Mucosa of stomach (tissue), 1 donor: ENCODE results near the gene VGLL4.
"Not testable (repeated sequence)": the region's sequence is repeated elsewhere in the genome, so short reads cannot be mapped to it uniquely, and the experiment has no call there.

Experiments used
- H3K27me3 ChIP-seq: one replicate; pipeline ENCODE4 v1.7.0; 2013; ENCODE audit warnings: mild to moderate bottlenecking, low read length; ENCODE audit not compliant: control insufficient read depth, insufficient read depth
- H3K36me3 ChIP-seq: one replicate; pipeline ENCODE4 v1.7.0; 2013; ENCODE audit warnings: low read length; ENCODE audit not compliant: control insufficient read depth, insufficient read depth
- H3K4me1 ChIP-seq: one replicate; pipeline ENCODE4 v1.7.0; 2013; ENCODE audit warnings: mild to moderate bottlenecking, low read length; ENCODE audit not compliant: control insufficient read depth, insufficient read depth
- H3K4me3 ChIP-seq: one replicate; pipeline ENCODE4 v1.7.0; 2013; ENCODE audit warnings: low read length
- H3K9ac ChIP-seq: one replicate; pipeline ENCODE4 v1.7.0; 2013; ENCODE audit warnings: mild to moderate bottlenecking, low read length, moderate library complexity
- H3K9me3 ChIP-seq: one replicate; pipeline ENCODE4 v1.7.0; 2013; ENCODE audit warnings: mild to moderate bottlenecking, low read length, moderate library complexity; ENCODE audit not compliant: control insufficient read depth
- donor health status: Pancreatic carcinoma.

VGLL4 gene

DNA sequence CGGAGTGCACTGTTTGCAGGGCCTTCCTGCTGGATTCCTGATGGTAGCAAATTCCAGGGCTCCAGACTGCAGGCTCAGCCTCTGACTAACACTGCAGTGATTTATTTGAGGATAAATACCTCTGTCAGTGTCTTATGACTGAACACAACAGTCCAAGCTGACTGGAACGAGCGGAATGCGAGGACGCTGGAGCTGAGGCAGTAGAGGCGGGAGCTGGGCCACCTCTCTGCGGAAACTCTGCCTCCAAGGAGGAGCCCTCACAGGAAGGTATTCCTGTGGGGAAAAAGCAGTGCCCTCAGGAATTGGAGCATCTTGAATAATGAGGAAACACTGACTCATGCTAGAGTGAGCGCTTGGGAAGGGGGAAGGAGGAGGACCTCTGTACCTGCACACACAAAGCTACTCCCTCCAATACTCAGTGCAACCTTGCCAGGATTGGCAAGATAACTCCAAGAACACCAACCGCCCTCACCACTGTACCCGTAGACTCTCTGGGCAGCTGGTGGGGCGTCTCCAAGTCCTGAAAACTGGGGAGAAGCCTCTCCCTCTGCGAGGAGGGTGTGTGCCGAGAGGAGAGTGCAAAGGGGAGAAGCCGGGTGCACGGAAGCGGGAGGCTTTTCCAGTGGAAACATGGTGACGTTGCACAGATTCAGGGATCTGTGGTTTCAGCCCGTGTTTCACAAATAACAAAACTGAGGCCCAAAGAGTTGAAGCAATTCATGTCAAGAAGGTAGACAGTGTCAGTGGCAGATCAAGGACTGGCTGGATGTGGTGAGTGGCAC lies 43.0 kb downstream of the VGLL4 start:
- Histone ChIP-seq H3K4me3 (no peak overlapping the region), H3K27me3 (no peaks in the 10 kb centered on the region), H3K9ac (no peak overlapping the region), H3K9me3 (no peaks in the 10 kb centered on the region), H3K36me3 (no peaks in the 10 kb centered on the region), H3K4me1 (peaks cover 21% of the 10 kb centered on the region)

DNA sequence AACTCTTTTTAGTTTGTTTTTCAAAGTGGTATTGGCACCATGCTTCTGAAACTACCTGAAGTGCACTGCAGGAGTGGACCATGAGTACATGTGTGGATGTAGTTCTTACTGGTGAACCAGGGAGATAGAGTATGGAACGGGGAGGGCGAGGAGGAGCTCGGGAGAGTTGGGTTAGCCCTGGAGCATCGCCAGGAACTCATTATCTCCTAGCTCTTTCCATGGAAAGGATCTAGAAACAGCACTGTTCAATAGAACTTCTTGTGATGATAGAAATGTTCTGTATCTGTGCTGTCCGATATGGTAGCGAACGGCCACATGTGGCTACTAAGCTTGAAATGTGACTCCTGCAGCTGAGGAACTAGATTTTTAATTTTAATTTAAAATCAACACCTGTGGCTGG lies 47.3 kb downstream of the VGLL4 start:
- Histone ChIP-seq H3K9me3 (no peaks in the 10 kb centered on the region), H3K27me3 (no peaks in the 10 kb centered on the region), H3K4me1 (peaks cover 28% of the 10 kb centered on the region), H3K9ac (no peak overlapping the region), H3K4me3 (no peak overlapping the region), H3K36me3 (no peaks in the 10 kb centered on the region)

DNA sequence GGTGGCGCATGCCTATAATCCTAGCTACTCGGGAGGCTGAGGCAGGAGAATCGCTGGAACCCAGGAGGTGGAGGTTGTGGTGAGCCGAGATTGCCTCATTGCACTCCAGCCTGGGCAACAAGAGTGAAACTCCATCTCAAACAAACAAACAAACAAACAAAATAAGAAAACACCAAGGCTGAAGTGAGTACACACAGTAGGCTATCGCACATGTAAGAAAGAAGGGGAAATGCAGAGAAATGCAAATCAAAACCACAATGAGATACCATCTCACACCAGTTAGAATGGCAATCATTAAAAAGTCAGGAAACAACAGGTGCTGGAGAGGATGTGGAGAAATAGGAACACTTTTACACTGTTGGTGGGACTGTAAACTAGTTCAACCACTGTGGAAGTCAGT lies 48.7 kb downstream of the VGLL4 start:
- H3K4me1 ChIP-seq, result peaks cover 29% of the 10 kb centered on the region
- not testable (repeated sequence) for H3K27me3 ChIP-seq

DNA sequence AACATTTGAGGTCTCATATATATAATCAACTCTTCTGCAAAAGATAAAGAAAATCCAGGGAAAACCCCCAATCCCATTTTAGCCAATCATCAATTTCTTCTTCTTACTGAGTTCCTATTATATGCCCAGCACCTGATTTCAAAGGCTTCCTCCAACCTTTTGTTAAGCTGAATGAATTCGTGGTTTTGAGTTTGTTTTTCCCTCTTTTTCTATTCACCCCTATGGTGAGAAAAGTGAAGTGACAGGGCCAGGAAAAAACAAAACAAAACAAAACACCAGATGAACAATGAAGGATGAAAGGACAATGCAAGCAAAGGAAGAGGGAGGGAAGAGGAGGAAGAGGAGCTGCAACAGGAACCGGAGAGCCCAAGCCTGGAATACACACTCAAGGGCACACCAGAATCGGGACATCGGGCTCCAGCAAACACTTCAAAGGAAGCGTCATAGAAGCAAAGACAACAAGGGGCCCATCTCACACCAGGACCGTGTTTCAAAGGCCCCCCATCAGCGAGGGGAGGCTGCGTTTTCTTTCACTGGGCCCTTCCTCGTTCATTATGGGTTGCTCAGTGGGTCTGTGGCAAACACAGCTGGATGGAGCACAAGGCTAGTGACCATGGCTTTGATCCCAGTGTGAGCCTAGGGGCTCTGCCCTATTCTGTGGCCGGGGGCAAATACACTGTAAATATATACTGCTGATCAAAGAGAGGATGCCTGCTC lies 50.2 kb downstream of the VGLL4 start:
- Histone ChIP-seq H3K9me3 (no peaks in the 10 kb centered on the region), H3K36me3 (no peaks in the 10 kb centered on the region), H3K27me3 (no peaks in the 10 kb centered on the region), H3K4me3 (no peak overlapping the region), H3K4me1 (peaks cover 39% of the 10 kb centered on the region), H3K9ac (no peak overlapping the region)

More for the DNA sequence above, 48.7 kb downstream of the VGLL4 start:
- H3K9ac ChIP-seq, H3K9me3 ChIP-seq, H3K4me3 ChIP-seq, H3K36me3 ChIP-seq: not testable (repeated sequence)

DNA sequence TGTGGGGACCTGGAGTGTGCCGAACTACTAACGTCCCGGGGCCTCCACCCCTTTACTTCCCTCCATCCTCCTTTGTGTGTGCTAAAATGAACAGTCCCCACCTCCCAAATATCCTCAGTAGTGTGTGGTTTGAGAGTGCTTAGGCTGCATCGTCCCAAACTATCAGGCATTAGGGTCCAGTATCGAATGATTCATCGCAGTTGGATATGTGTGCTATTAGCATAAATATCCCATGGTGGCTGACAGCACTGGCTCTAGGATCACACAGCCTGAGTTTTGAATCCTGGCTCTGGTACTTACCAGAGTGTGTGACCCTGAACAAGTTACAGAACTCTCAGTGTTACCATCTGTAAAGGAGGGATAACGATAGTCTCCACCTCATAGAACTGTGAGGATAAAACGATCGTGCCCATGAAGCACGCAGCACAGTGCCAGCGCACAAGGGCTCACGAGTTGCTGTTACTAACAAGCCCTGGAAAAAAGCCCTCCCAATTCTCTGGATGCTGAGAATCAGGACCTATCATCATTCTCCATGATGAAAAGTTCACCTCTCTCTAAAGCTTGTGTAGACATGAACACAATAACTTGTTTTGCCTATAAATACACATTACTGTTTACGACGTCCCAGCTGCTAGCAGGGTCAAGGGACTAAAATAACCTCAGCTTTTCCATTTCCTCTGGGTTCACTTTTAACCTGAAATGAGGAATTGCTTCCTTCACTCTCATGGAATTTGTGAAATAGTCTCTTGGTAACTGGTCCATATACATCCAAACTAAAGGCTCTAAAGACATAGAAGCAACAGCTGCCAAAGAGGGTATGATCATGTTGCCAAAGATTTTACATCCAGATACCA lies 51.0 kb downstream of the VGLL4 start:
- no peak overlapping the region for H3K4me3 ChIP-seq

DNA sequence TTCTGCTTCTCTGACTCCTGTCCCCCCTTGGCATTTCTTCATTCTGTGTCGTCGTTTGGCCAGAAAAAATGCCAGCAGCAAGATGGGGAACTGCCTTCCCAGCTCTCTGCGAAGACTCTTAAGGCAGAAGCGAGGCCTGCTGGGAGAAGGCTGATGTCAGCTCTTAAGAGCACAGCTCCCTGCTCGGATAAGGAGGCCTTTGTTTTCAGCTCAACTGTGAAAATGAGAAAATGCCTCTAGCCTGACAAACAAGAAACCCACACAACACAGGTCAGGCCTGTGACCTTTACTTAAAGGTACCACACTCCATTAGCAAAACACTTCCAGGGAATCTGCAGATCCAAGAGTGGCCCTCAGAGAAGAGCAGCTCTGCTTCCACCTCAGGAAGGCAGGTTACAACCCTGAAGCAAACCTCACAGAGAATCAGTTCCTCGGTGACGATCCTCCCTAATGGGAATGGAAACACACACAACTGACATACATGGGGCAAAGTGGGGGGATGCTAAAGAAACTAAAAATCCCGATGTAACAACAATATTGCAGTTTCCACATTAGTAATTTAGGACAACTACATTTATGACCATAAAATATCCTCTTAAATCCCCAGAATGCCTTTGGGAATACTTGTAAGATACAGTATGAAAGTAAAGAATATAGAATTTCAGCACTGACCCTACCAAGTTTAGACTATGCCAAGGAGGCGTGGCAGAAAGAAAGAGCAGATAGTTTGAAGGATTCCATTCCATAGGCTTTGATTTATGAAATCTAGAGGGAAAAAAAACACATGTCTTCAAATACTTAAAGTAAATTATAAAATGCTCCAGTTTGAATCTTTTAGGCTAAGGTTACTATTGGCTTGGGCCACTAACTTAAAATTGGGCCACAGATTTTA lies 52.1 kb downstream of the VGLL4 start:
- Histone ChIP-seq H3K9ac (no peak overlapping the region), H3K27me3 (no peaks in the 10 kb centered on the region), H3K4me3 (no peak overlapping the region), H3K4me1 (peaks cover 42% of the 10 kb centered on the region), H3K36me3 (no peaks in the 10 kb centered on the region), H3K9me3 (no peaks in the 10 kb centered on the region)

More for the DNA sequence above, 51.0 kb downstream of the VGLL4 start:
- Histone ChIP-seq H3K4me1 (peaks cover 42% of the 10 kb centered on the region), H3K9me3 (no peaks in the 10 kb centered on the region), H3K27me3 (no peaks in the 10 kb centered on the region), H3K9ac (no peak overlapping the region), H3K36me3 (no peaks in the 10 kb centered on the region)

DNA sequence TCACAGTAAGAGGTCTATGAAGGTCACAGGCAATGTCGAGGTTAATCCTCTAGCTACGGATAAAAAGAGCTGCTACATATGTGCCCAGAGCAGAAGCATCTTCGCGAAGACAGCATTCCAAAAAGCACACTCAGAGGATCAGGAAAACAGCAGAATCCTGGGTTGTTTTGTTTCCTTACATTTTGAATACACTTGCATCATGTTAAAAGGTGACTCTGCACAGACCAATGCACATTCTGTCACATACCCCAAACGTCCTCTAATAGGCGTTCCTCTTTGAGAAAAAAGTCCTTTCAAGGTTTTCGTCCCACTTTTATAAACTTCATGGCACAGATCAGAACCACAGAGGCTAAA lies 52.7 kb downstream of the VGLL4 start:
- H3K9me3 ChIP-seq, result no peaks in the 10 kb centered on the region
- H3K9ac ChIP-seq, result no peak overlapping the region
- no peaks in the 10 kb centered on the region for H3K36me3 ChIP-seq
- H3K4me3 ChIP-seq, result no peak overlapping the region
- peaks cover 42% of the 10 kb centered on the region for H3K4me1 ChIP-seq
- no peaks in the 10 kb centered on the region for H3K27me3 ChIP-seq

DNA sequence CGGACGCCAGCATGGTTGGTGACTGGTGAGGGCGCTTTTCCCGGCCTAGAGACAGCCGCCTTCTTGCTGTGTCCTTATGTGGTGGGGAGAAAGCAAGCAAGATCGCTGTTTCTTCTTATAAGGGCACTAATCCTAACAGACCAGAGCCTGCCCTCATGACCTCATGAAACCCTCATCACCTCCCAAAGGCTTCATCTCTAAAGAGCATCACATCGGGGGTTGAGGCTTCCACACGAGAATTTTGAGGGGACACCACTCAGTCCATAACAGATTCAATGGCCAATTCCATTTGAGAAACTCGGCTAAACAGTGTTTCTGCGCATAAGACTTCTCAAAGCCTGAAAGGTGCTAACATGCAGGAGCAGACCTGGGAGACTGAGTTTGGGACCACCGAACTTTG lies 54.0 kb downstream of the VGLL4 start:
- H3K27me3 ChIP-seq, result no peaks in the 10 kb centered on the region
- no peaks in the 10 kb centered on the region for H3K9me3 ChIP-seq
- H3K36me3 ChIP-seq, result no peaks in the 10 kb centered on the region
- H3K9ac ChIP-seq, result no peak overlapping the region
- H3K4me3 ChIP-seq, result no peak overlapping the region
- peaks cover 42% of the 10 kb centered on the region for H3K4me1 ChIP-seq

DNA sequence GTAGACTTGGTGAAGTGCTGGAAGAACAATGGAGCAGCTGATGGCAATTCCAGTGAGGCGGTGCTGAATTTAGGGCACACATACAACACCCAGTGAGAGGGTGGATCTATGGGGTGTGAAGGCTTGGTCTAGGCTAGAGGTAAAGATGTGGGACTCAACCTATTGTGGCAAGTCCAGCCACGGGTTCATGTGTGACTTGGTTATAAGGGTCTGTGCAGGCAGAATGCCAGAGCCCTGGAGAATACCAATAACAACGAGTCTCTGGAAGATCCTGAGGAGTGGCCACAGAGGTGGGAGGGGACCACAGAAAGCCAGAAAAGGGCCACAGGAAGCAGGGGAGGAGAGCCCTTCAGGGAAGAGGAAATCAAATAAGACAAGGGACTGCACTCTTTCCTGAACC lies 55.0 kb downstream of the VGLL4 start:
- H3K27me3 ChIP-seq, result no peaks in the 10 kb centered on the region
- H3K9me3 ChIP-seq, result no peaks in the 10 kb centered on the region
- no peak overlapping the region for H3K9ac ChIP-seq
- H3K36me3 ChIP-seq, result no peaks in the 10 kb centered on the region
- H3K4me1 ChIP-seq, result peaks cover 43% of the 10 kb centered on the region
- H3K4me3 ChIP-seq, result no peak overlapping the region

DNA sequence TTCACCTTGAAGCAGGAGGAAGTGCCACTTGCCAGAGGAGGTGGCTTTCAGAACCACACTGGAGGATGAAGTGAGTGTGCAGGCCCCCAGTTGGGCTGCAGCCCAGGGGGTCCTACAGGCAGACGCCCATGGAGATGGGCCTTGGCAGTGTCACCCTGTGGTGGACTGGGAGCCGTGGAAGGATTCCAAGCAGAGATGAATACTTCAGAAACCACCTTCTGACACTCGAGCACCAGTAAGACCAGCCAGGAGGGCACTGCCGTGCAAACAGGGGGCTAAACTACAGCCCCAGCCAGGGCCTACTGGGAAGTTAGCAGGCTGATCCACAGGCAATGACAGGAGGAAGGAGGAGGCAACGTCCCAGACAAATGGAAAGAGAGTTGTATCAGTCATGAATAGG lies 55.4 kb downstream of the VGLL4 start:
- Histone ChIP-seq H3K4me3 (no peak overlapping the region), H3K9ac (no peak overlapping the region), H3K27me3 (no peaks in the 10 kb centered on the region), H3K36me3 (no peaks in the 10 kb centered on the region), H3K4me1 (peaks cover 47% of the 10 kb centered on the region), H3K9me3 (no peaks in the 10 kb centered on the region)

DNA sequence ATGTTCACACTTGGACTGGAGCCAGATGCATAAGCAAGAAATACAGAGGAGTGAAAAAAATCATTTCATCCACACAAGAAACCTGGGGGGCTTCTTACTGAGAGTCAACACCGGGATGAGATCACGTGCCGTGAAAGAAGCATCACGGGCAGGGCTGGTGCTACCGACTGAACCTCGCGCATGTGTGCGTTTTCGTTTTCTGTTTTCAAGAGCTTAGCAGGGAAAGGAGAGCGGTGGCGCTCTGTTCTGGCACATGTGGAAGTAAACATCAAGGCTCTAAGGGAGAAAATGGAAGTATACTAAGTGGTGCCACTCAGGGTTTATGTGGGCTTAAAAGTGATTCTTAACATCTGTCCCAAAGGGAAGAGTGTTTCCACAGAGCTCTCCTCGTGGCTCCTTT lies 55.9 kb downstream of the VGLL4 start:
- H3K4me3 ChIP-seq, result no peak overlapping the region
- H3K27me3 ChIP-seq, result no peaks in the 10 kb centered on the region
- no peak overlapping the region for H3K9ac ChIP-seq
- no peaks in the 10 kb centered on the region for H3K9me3 ChIP-seq
- peaks cover 47% of the 10 kb centered on the region for H3K4me1 ChIP-seq
- no peaks in the 10 kb centered on the region for H3K36me3 ChIP-seq
